Neural progenitor cell (in vitro differentiated cells): ENCODE measurements around the gene TSPAN18. TPM values are rescaled to one million over a fixed set of nuclear protein-coding genes. Genes with fewer than 3 reads are reported as not detected.

Experiments
- DNase-seq: peaks from one replicate; pipeline ENCODE4 v3.0.0-alpha.2; 2016; ENCODE audit warnings: low spot score
- H2AFZ ChIP-seq: fragments of 200-600 bp; sonication (generic); replicated peaks from 2 replicates; pipeline ENCODE4 v1.6.1; 2016; ENCODE audit warnings: antibody characterized with exemption
- H3F3A ChIP-seq: fragments of 200-600 bp; sonication (generic); 2 replicates; pipeline ENCODE4 v1.6.1; 2016; ENCODE audit warnings: antibody characterized with exemption, low read depth
- H3K27ac ChIP-seq: fragments of 200-600 bp; sonication (generic); 2 replicates; pipeline ENCODE4 v1.5.1; 2016; ENCODE audit warnings: mild to moderate bottlenecking
- H3K27me3 ChIP-seq: fragments of 200-600 bp; sonication (generic); 2 replicates; pipeline ENCODE4 v1.6.1; 2016; ENCODE audit warnings: mild to moderate bottlenecking, moderate library complexity
- H3K36me3 ChIP-seq: fragments of 200-600 bp; sonication (generic); 2 replicates; pipeline ENCODE4 v1.5.1; 2016
- H3K4me1 ChIP-seq: fragments of 200-600 bp; sonication (generic); 2 replicates; pipeline ENCODE4 v1.6.1; 2016; ENCODE audit warnings: mixed run types
- H3K4me2 ChIP-seq: fragments of 200-600 bp; sonication (generic); 2 replicates; pipeline ENCODE4 v1.6.1; 2016
- H3K4me3 ChIP-seq: fragments of 200-600 bp; sonication (generic); 2 replicates; pipeline ENCODE4 v1.5.1; 2016
- H3K79me2 ChIP-seq: fragments of 200-600 bp; sonication (generic); 2 replicates; pipeline ENCODE4 v1.6.1; 2016; ENCODE audit warnings: low read depth
- H3K9ac ChIP-seq: fragments of 200-600 bp; sonication (generic); 2 replicates; pipeline ENCODE4 v1.6.1; 2016
- H3K9me3 ChIP-seq: fragments of 200-600 bp; sonication (generic); 2 replicates; pipeline ENCODE4 v1.5.1; 2016; ENCODE audit warnings: low read depth
- H4K20me1 ChIP-seq: fragments of 200-600 bp; sonication (generic); 2 replicates; pipeline ENCODE4 v1.6.1; 2016; ENCODE audit warnings: low read depth
- H3K27ac Mint-ChIP-seq: 3 replicates; pipeline ENCODE4 v1.8.0; 2021; ENCODE audit warnings: mixed read lengths
- H3K27me3 Mint-ChIP-seq: 2 replicates; pipeline ENCODE4 v1.8.0; 2022; ENCODE audit warnings: low read depth, mild to moderate bottlenecking, inconsistent platforms, moderate library complexity, mixed read lengths; ENCODE audit not compliant: insufficient read depth
- H3K36me3 Mint-ChIP-seq: 3 replicates; pipeline ENCODE4 v1.8.0; 2021; ENCODE audit warnings: mixed read lengths
- H3K4me1 Mint-ChIP-seq: 3 replicates; pipeline ENCODE4 v1.8.0; 2021; ENCODE audit warnings: mixed read lengths
- H3K4me3 Mint-ChIP-seq: 3 replicates; pipeline ENCODE4 v1.8.0; 2021; ENCODE audit warnings: mild to moderate bottlenecking, moderate library complexity, mixed read lengths
- H3K9me3 Mint-ChIP-seq: 3 replicates; pipeline ENCODE4 v1.8.0; 2020; ENCODE audit warnings: mixed read lengths
- CTCF ChIP-seq: fragments of 200-600 bp; sonication (generic); IDR thresholded peaks from 2 replicates; pipeline ENCODE4 v1.5.1; 2017; ENCODE audit warnings: antibody characterized with exemption, mild to moderate bottlenecking
- EZH2 ChIP-seq: fragments of 200-600 bp; sonication (generic); IDR thresholded peaks from 2 replicates; pipeline ENCODE4 v1.6.1; 2017; ENCODE audit warnings: antibody characterized with exemption, mild to moderate bottlenecking, moderate library complexity
- EZH2phosphoT487 ChIP-seq: fragments of 200-600 bp; sonication (generic); IDR thresholded peaks from 2 replicates; pipeline ENCODE4 v1.6.1; 2017; ENCODE audit warnings: antibody characterized with exemption
- total RNA-seq: library from RNA; depleted of rRNA; stranded (reverse); fragments of >200 nt; gene quantifications from 2 replicates; pipeline ENCODE4 v1.2.3, GENCODE V29; 2015; ENCODE audit warnings: low replicate concordance

TSPAN18 gene
- total RNA-seq, 1 donor from 2014 or later, result 16.5 TPM

- TF ChIP-seq CTCF (no peak), EZH2 (no peak), EZH2phosphoT487 (no peak)
- no peak overlapping the region for H3K27ac ChIP-seq
- H3K36me3 Mint-ChIP-seq, result peaks cover 12% of the 10 kb centered on the region
Measured at GRCh38 chr11:44875037-44875436, 148.3 kb downstream of the TSPAN18 start.

DNA sequence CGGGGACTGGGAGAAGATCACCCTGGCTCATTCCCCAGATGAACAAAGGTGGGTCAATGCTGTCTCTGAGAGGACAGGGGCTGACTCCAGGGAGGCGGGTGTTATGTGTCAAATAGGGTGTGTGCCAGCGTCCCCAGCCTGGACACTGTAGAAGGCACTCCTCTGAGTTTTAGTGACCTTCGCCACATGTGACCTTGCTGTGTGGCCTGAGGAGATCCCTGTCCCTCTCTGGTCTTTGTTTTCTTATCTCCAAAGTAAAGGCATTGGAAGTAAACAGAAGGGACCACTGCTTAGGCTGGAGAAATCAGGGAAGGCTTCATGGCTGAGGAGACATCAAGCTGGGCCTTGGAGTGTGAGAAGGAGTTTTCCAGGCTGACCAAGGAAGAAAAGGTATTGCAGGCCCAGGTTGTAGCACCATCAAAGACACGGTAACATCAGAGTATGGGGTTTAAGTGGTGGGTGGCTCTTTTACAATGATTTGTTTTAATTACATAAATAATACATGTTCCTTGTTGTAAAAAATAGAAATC lies 149.5 kb downstream of the TSPAN18 start:
- peaks cover 10% of the 10 kb centered on the region for H4K20me1 ChIP-seq
- no peaks in the 10 kb centered on the region for H3K36me3 ChIP-seq
- H3K27ac ChIP-seq, result peak overlapping the region; percentile 97
- H3K9me3 ChIP-seq, result no peaks in the 10 kb centered on the region
- H3K27me3 ChIP-seq, result peaks cover 22% of the 10 kb centered on the region
- H3K9ac ChIP-seq, result no peak overlapping the region
- Mint-ChIP-seq H3K27ac (no peak overlapping the region), H3K9me3 (peaks cover under 1% of the 10 kb centered on the region), H3K4me3 (no peak overlapping the region), H3K36me3 (peaks cover 5% of the 10 kb centered on the region), H3K4me1 (peaks cover 38% of the 10 kb centered on the region), H3K27me3 (peaks cover 5% of the 10 kb centered on the region)
- peaks cover 50% of the 10 kb centered on the region for H3F3A ChIP-seq
- no peak overlapping the region for H3K4me2 ChIP-seq
- H3K4me3 ChIP-seq, result no peak overlapping the region
- no peaks in the 10 kb centered on the region for H3K79me2 ChIP-seq
- TF ChIP-seq EZH2phosphoT487 (no peak), EZH2 (no peak), CTCF (no peak)
- H2AFZ ChIP-seq, result no peak overlapping the region
- no peak for DNase-seq
- H3K4me1 ChIP-seq, result peaks cover 70% of the 10 kb centered on the region

More at GRCh38 chr11:44875037-44875436, 148.3 kb downstream of the TSPAN18 start:
- no peak overlapping the region for H3K27ac Mint-ChIP-seq
- no peak overlapping the region for H3K9ac ChIP-seq
- H4K20me1 ChIP-seq, result peaks cover 10% of the 10 kb centered on the region
- peaks cover 5% of the 10 kb centered on the region for H3K27me3 Mint-ChIP-seq
- no peak overlapping the region for H3K4me2 ChIP-seq
- H3K9me3 ChIP-seq, result no peaks in the 10 kb centered on the region
- no peaks in the 10 kb centered on the region for H3K79me2 ChIP-seq
- H3K4me1 ChIP-seq, result peaks cover 70% of the 10 kb centered on the region
- H3K9me3 Mint-ChIP-seq, result peaks cover 3% of the 10 kb centered on the region
- H3F3A ChIP-seq, result peaks cover 50% of the 10 kb centered on the region
- no peak overlapping the region for H2AFZ ChIP-seq
- no peaks in the 10 kb centered on the region for H3K36me3 ChIP-seq
- peaks cover 14% of the 10 kb centered on the region for H3K27me3 ChIP-seq
- no peak for DNase-seq
- H3K4me3 ChIP-seq, result no peak overlapping the region
- no peak overlapping the region for H3K4me3 Mint-ChIP-seq
- peaks cover 34% of the 10 kb centered on the region for H3K4me1 Mint-ChIP-seq

GRCh38 chr11:44876906-44877305 lies 150.1 kb downstream of the TSPAN18 start:
- H3K4me2 ChIP-seq, result peak overlapping the region; percentile 71
- no peaks in the 10 kb centered on the region for H3K36me3 ChIP-seq
- Mint-ChIP-seq H3K27ac (peak overlapping the region; percentile 72), H3K36me3 (peaks cover 2% of the 10 kb centered on the region), H3K27me3 (peaks cover 5% of the 10 kb centered on the region), H3K9me3 (no peaks in the 10 kb centered on the region), H3K4me1 (peaks cover 44% of the 10 kb centered on the region), H3K4me3 (peak overlapping the region; percentile 60)
- H3K4me1 ChIP-seq, result peaks cover 76% of the 10 kb centered on the region
- no peaks in the 10 kb centered on the region for H3K79me2 ChIP-seq
- H3K27ac ChIP-seq, result peak overlapping the region; percentile 97
- DNase-seq, result peak; percentile 54
- H3K4me3 ChIP-seq, result no peak overlapping the region
- TF ChIP-seq EZH2phosphoT487, result no peak
- TF ChIP-seq EZH2, result no peak
- no peak for TF ChIP-seq CTCF
- H3K27me3 ChIP-seq, result peaks cover 22% of the 10 kb centered on the region
- no peaks in the 10 kb centered on the region for H3K9me3 ChIP-seq
- no peak overlapping the region for H3K9ac ChIP-seq
- peaks cover 16% of the 10 kb centered on the region for H4K20me1 ChIP-seq
- no peak overlapping the region for H2AFZ ChIP-seq
- H3F3A ChIP-seq, result peaks cover 55% of the 10 kb centered on the region
